Esophagus (tissue), 2 donors: Measurements from ENCODE around the gene SRMS. TPM values are rescaled to one million over a fixed set of nuclear protein-coding genes. Genes with fewer than 3 reads are reported as not detected.

Experiments used
- H3K27ac ChIP-seq, 2 donors: one replicate each; pipeline ENCODE4 v1.5.1; 2013; ENCODE audit warnings: low read depth in 2 of 2, mild to moderate bottlenecking in 2 of 2, inconsistent platforms in 1 of 2, low read length in 1 of 2, moderate library complexity in 1 of 2
- H3K27me3 ChIP-seq, 2 donors: one replicate each; pipeline ENCODE4 v1.6.1; 2013; ENCODE audit warnings: low read length in 2 of 2, control low read depth in 1 of 2, mild to moderate bottlenecking in 1 of 2; ENCODE audit not compliant: insufficient read depth in 2 of 2, control insufficient read depth in 1 of 2
- H3K36me3 ChIP-seq, 2 donors: one replicate each; pipeline ENCODE4 v1.6.1; 2013; ENCODE audit warnings: low read length in 1 of 2; ENCODE audit not compliant: control insufficient read depth in 2 of 2, insufficient read depth in 2 of 2
- H3K4me1 ChIP-seq, 2 donors: one replicate each; pipeline ENCODE4 v1.6.1; 2013; ENCODE audit warnings: low read length in 1 of 2; ENCODE audit not compliant: control insufficient read depth in 2 of 2, insufficient read depth in 2 of 2
- H3K4me3 ChIP-seq, 2 donors: one replicate each; pipeline ENCODE4 v1.5.1; 2013; ENCODE audit warnings: low read length in 2 of 2, mild to moderate bottlenecking in 2 of 2, low read depth in 1 of 2, moderate library complexity in 1 of 2
- H3K9me3 ChIP-seq, 2 donors: one replicate each; pipeline ENCODE4 v1.6.1; 2013; ENCODE audit warnings: mild to moderate bottlenecking in 2 of 2, low read depth in 1 of 2, low read length in 1 of 2, moderate library complexity in 1 of 2; ENCODE audit not compliant: control insufficient read depth in 2 of 2, insufficient read depth in 1 of 2
- WGBS, 2 donors: extraction: QIAGEN DNeasy Blood & Tissue Kit; methylation state at CpG; one replicate each; pipeline ENCODE4 v1.1.7; 2013; 5-methylcytosine and 5-hydroxymethylcytosine counted together
- polyA plus RNA-seq, 2 donors: library from polyadenylated mRNA; stranded (reverse); fragments of 200-250 nt; gene quantifications; one replicate each; pipeline ENCODE4 v1.2.3, GENCODE V29; 2013
- donor health status: healthy with polysubstance abuse.
- donor health status: Bipolar disorder and iron deficiency.

SRMS gene
- polyA plus RNA-seq, 2 donors: 0.04 TPM; not detected in 1

GRCh38 chr20:63552481-63553249 is 5.1 kb upstream of the SRMS start:
- Histone ChIP-seq H3K4me1 (peaks cover 0 to 7% of the 10 kb centered on the region in 2 donors), H3K27ac (no peak overlapping the region), H3K4me3 (no peak overlapping the region), H3K27me3 (peaks cover 0 to 2% of the 10 kb centered on the region in 2 donors), H3K9me3 (no peaks in the 10 kb centered on the region), H3K36me3 (peaks cover 0 to 6% of the 10 kb centered on the region in 2 donors)
- 29 to 30% methylated on average over 15 of the region's 15 CpGs for WGBS, 2 donors

GRCh38 chr20:63551068-63551467 is 3.5 kb upstream of the SRMS start:
- peaks cover 0 to 7% of the 10 kb centered on the region in 2 donors for H3K4me1 ChIP-seq
- peaks cover 0 to 5% of the 10 kb centered on the region in 2 donors for H3K36me3 ChIP-seq
- H3K27ac ChIP-seq: no peak overlapping the region
- 55 to 61% methylated on average over 9 of the region's 9 CpGs for WGBS, 2 donors
- H3K9me3 ChIP-seq: no peaks in the 10 kb centered on the region
- H3K27me3 ChIP-seq: peaks cover 0 to 8% of the 10 kb centered on the region in 2 donors
- H3K4me3 ChIP-seq: no peak overlapping the region

DNA sequence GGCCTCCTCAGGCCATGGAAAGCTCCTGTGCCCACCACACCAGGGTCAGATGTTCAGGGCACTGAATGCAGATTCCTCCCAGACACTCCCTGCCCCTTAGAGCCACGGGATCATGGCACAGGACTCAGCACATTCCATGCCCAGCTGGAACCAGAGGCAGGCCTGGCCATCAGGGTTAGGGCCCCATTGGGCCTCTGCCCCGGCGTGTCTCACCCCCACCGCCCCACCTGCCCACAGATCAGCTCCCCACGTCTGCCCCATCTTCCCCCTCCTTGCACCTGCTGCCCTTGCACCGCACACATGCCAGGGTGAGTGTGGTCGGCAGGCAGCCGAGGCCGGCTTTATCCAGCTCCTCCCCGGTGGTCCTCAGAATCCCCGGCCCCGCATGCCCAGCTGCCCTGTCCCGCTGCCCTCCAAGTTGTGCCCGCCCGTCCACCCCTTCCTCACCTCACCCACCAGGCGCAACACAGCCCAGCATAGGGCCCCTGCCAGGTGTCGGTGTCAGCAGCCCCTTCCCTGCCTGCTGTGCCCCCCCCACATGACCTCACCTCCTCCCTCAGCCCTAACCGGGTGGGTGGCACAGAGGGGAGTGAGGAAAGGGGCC is 2.2 kb upstream of the SRMS start:
- 79 to 85% methylated on average over 18 of the region's 18 CpGs for WGBS, 2 donors
- H3K27ac ChIP-seq: no peak overlapping the region
- peaks cover 0 to 15% of the 10 kb centered on the region in 2 donors for H3K4me1 ChIP-seq
- H3K4me3 ChIP-seq: no peak overlapping the region
- peaks cover 0 to 8% of the 10 kb centered on the region in 2 donors for H3K27me3 ChIP-seq
- H3K9me3 ChIP-seq: no peaks in the 10 kb centered on the region
- H3K36me3 ChIP-seq: no peaks in the 10 kb centered on the region

DNA sequence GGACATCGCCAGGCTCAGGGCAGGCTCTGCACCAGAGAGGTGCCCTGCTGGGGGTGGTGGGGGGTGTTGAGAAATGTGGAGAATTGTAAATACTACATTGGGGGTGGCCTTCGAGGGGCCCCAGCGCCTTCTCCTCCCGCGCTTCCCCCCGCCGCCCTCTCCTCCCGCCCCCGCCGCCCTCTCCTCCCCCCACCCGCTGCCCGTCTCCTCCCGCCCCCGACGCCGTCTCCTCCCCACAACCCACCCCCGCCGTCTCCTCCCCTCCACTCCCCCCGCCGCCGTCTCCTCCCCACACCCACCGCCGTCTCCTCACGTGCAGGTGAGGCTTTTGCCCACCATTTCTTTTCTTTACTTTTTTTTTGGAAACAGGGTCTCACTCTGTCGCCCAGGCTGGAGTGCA is 1.5 kb upstream of the SRMS start:
- H3K27ac ChIP-seq: no peak overlapping the region
- H3K9me3 ChIP-seq: peaks cover 0 to 5% of the 10 kb centered on the region in 2 donors
- H3K27me3 ChIP-seq: peaks cover 0 to 8% of the 10 kb centered on the region in 2 donors
- H3K4me1 ChIP-seq: peaks cover 0 to 11% of the 10 kb centered on the region in 2 donors
- H3K4me3 ChIP-seq: no peak overlapping the region
- WGBS, 2 donors: 25 to 37% methylated on average over 6 to 17 of the region's 25 CpGs
- H3K36me3 ChIP-seq: no peaks in the 10 kb centered on the region

- Histone ChIP-seq H3K4me1 (peaks cover 0 to 10% of the 10 kb centered on the region in 2 donors), H3K9me3 (peaks cover 0 to 5% of the 10 kb centered on the region in 2 donors), H3K4me3 (no peak overlapping the region), H3K36me3 (no peaks in the 10 kb centered on the region), H3K27ac (no peak overlapping the region), H3K27me3 (peaks cover 0 to 8% of the 10 kb centered on the region in 2 donors)
- 36 to 40% methylated on average over 11 of the region's 11 CpGs for WGBS, 2 donors
Observed at GRCh38 chr20:63548542-63548941, 993 bp upstream of the SRMS start.

GRCh38 chr20:63546956-63547724 is 409 bp downstream of the SRMS start:
- peaks cover 0 to 8% of the 10 kb centered on the region in 2 donors for H3K27me3 ChIP-seq
- 47 to 54% methylated on average over 55 to 58 of the region's 58 CpGs for WGBS, 2 donors
- no peak overlapping the region for H3K27ac ChIP-seq

GRCh38 chr20:63546256-63546955 is 1.1 kb downstream of the SRMS start:
- Histone ChIP-seq H3K27ac (no peak overlapping the region), H3K9me3 (peaks cover 0 to 5% of the 10 kb centered on the region in 2 donors), H3K27me3 (peaks cover 0 to 8% of the 10 kb centered on the region in 2 donors), H3K36me3 (no peaks in the 10 kb centered on the region), H3K4me3 (no peak overlapping the region), H3K4me1 (peaks cover 0 to 13% of the 10 kb centered on the region in 2 donors)
- 64 to 68% methylated on average over 20 of the region's 20 CpGs for WGBS, 2 donors

More at GRCh38 chr20:63546956-63547724, 409 bp downstream of the SRMS start:
- Histone ChIP-seq H3K9me3 (peaks cover 0 to 5% of the 10 kb centered on the region in 2 donors), H3K36me3 (no peaks in the 10 kb centered on the region), H3K4me3 (no peak overlapping the region), H3K4me1 (peaks cover 0 to 12% of the 10 kb centered on the region in 2 donors)

- no peak overlapping the region for H3K4me3 ChIP-seq
- H3K27ac ChIP-seq: no peak overlapping the region
- no peaks in the 10 kb centered on the region for H3K36me3 ChIP-seq
- H3K27me3 ChIP-seq: peaks cover 0 to 8% of the 10 kb centered on the region in 2 donors
- H3K9me3 ChIP-seq: peaks cover 0 to 5% of the 10 kb centered on the region in 2 donors
- peaks cover 0 to 13% of the 10 kb centered on the region in 2 donors for H3K4me1 ChIP-seq
- 41 to 48% methylated on average over 6 of the region's 6 CpGs for WGBS, 2 donors
Observed at GRCh38 chr20:63545814-63546213, 1.7 kb downstream of the SRMS start.
